MM.1S (cell line): ENCODE results near the gene WWC2.

ENCODE experiments used
- DNase-seq: peaks from one replicate; pipeline ENCODE4 v3.0.0-alpha.2; 2015
- H2AFZ ChIP-seq: fragments of 300-600 bp; sonication (generic); 2 replicates; pipeline ENCODE4 v1.6.0; 2016; ENCODE audit warnings: antibody characterized with exemption, low read length
- H3F3A ChIP-seq: fragments of 300-600 bp; sonication (generic); 2 replicates; pipeline ENCODE4 v1.6.1; 2016; ENCODE audit warnings: mild to moderate bottlenecking, antibody characterized with exemption, low read length, moderate library complexity, mixed read lengths; ENCODE audit not compliant: insufficient read depth
- H3K27ac ChIP-seq: fragments of 300-600 bp; sonication (generic); 2 replicates; pipeline ENCODE4 v1.5.1; 2016; ENCODE audit warnings: mild to moderate bottlenecking, low read length
- H3K27me3 ChIP-seq: fragments of 300-600 bp; sonication (generic); replicated peaks from 2 replicates; pipeline ENCODE4 v1.6.0; 2016; ENCODE audit warnings: low read length; ENCODE audit not compliant: insufficient read depth
- H3K36me3 ChIP-seq: fragments of 300-600 bp; sonication (generic); replicated peaks from 2 replicates; pipeline ENCODE4 v1.6.1; 2016; ENCODE audit warnings: mild to moderate bottlenecking, low read length, mixed read lengths; ENCODE audit not compliant: insufficient read depth
- H3K4me1 ChIP-seq: fragments of 300-600 bp; sonication (generic); 2 replicates; pipeline ENCODE4 v1.6.1; 2016; ENCODE audit warnings: low read length, mixed read lengths
- H3K4me2 ChIP-seq: fragments of 300-600 bp; sonication (generic); 2 replicates; pipeline ENCODE4 v1.6.0; 2016; ENCODE audit warnings: low read depth, low read length
- H3K4me3 ChIP-seq: fragments of 300-600 bp; sonication (generic); 2 replicates; pipeline ENCODE4 v1.5.1; 2016; ENCODE audit warnings: low read length, mixed read lengths
- H3K79me2 ChIP-seq: fragments of 300-600 bp; sonication (generic); 2 replicates; pipeline ENCODE4 v1.6.1; 2016; ENCODE audit warnings: mixed run types, low read length, mixed read lengths
- H3K9ac ChIP-seq: fragments of 300-600 bp; sonication (generic); 2 replicates; pipeline ENCODE4 v1.6.1; 2016; ENCODE audit warnings: low read length, mixed read lengths
- H3K9me2 ChIP-seq: fragments of 300-600 bp; sonication (generic); replicated peaks from 2 replicates; pipeline ENCODE4 v1.6.1; 2016; ENCODE audit warnings: mild to moderate bottlenecking, low read length, mixed read lengths; ENCODE audit not compliant: insufficient read depth
- H3K9me3 ChIP-seq: fragments of 300-600 bp; sonication (generic); replicated peaks from 2 replicates; pipeline ENCODE4 v1.6.1; 2016; ENCODE audit warnings: mild to moderate bottlenecking, low read length, mixed read lengths; ENCODE audit not compliant: insufficient read depth
- H4K20me1 ChIP-seq: fragments of 300-600 bp; sonication (generic); 2 replicates; pipeline ENCODE4 v1.6.1; 2016; ENCODE audit warnings: mild to moderate bottlenecking, low read length, moderate library complexity, mixed read lengths; ENCODE audit not compliant: insufficient read depth
- CTCF ChIP-seq: fragments of 300-600 bp; sonication (generic); IDR thresholded peaks from 2 replicates; pipeline ENCODE4 v1.5.1; 2016; ENCODE audit warnings: antibody characterized with exemption, low read length, mixed read lengths
- EZH2 ChIP-seq: fragments of 300-600 bp; sonication (generic); optimal IDR thresholded peaks from 2 replicates; pipeline ENCODE3; 2017; ENCODE audit warnings: low read depth, mild to moderate bottlenecking, antibody characterized with exemption, low read length, mixed read lengths
- EZH2phosphoT487 ChIP-seq: fragments of 300-600 bp; sonication (generic); IDR thresholded peaks from 2 replicates; pipeline ENCODE4 v1.6.1; 2018; ENCODE audit warnings: antibody characterized with exemption, low read length

The WWC2 gene

GRCh38 chr4:183153190-183153916 is 54.3 kb downstream of the WWC2 start:
- Histone ChIP-seq H3K27me3 (no peaks in the 10 kb centered on the region), H3K4me2 (no peak overlapping the region), H3K9me3 (no peaks in the 10 kb centered on the region), H3K36me3 (no peaks in the 10 kb centered on the region), H4K20me1 (no peaks in the 10 kb centered on the region), H3K79me2 (no peaks in the 10 kb centered on the region), H3K4me3 (no peak overlapping the region), H3K27ac (no peak overlapping the region), H3K4me1 (no peaks in the 10 kb centered on the region), H3K9me2 (no peaks in the 10 kb centered on the region), H2AFZ (no peak overlapping the region), H3F3A (no peaks in the 10 kb centered on the region), H3K9ac (no peak overlapping the region)
- DNase-seq, result no peak
- TF ChIP-seq EZH2 (no peak), CTCF (no peak), EZH2phosphoT487 (no peak)

- H3K9ac ChIP-seq, result no peak overlapping the region
- no peak for DNase-seq
- H3K36me3 ChIP-seq, result no peaks in the 10 kb centered on the region
- no peaks in the 10 kb centered on the region for H3K27me3 ChIP-seq
- no peaks in the 10 kb centered on the region for H3K79me2 ChIP-seq
- H3F3A ChIP-seq, result no peaks in the 10 kb centered on the region
- no peak for TF ChIP-seq EZH2phosphoT487
- no peak for TF ChIP-seq EZH2
- TF ChIP-seq CTCF, result no peak
- H3K4me2 ChIP-seq, result no peak overlapping the region
- H3K4me1 ChIP-seq, result no peaks in the 10 kb centered on the region
- H4K20me1 ChIP-seq, result no peaks in the 10 kb centered on the region
- no peaks in the 10 kb centered on the region for H3K9me3 ChIP-seq
- no peaks in the 10 kb centered on the region for H3K9me2 ChIP-seq
- no peak overlapping the region for H2AFZ ChIP-seq
- no peak overlapping the region for H3K27ac ChIP-seq
- H3K4me3 ChIP-seq, result no peak overlapping the region
Observed at GRCh38 chr4:183154701-183155391, 55.8 kb downstream of the WWC2 start.

GRCh38 chr4:183155450-183156184 is 56.6 kb downstream of the WWC2 start:
- Histone ChIP-seq H2AFZ (no peak overlapping the region), H3K36me3 (no peaks in the 10 kb centered on the region), H3K9ac (no peak overlapping the region), H4K20me1 (no peaks in the 10 kb centered on the region), H3F3A (no peaks in the 10 kb centered on the region), H3K27me3 (no peaks in the 10 kb centered on the region), H3K4me3 (no peak overlapping the region), H3K9me3 (no peaks in the 10 kb centered on the region), H3K4me2 (no peak overlapping the region), H3K9me2 (no peaks in the 10 kb centered on the region), H3K79me2 (no peaks in the 10 kb centered on the region), H3K4me1 (no peaks in the 10 kb centered on the region), H3K27ac (no peak overlapping the region)
- DNase-seq, result no peak
- TF ChIP-seq EZH2phosphoT487, result no peak
- no peak for TF ChIP-seq EZH2
- TF ChIP-seq CTCF, result no peak
